ENCODE results near the gene RASGEF1C. TPM values are rescaled to one million over a fixed set of nuclear protein-coding genes. Genes with fewer than 3 reads are reported as not detected.
"Not testable (repeated sequence)": the region's sequence is repeated elsewhere in the genome, so short reads cannot be mapped to it uniquely, and the experiment has no call there.

Gene RASGEF1C
- total and polyA plus RNA-seq, 4 experiments from 2014 or later: not detected

DNA sequence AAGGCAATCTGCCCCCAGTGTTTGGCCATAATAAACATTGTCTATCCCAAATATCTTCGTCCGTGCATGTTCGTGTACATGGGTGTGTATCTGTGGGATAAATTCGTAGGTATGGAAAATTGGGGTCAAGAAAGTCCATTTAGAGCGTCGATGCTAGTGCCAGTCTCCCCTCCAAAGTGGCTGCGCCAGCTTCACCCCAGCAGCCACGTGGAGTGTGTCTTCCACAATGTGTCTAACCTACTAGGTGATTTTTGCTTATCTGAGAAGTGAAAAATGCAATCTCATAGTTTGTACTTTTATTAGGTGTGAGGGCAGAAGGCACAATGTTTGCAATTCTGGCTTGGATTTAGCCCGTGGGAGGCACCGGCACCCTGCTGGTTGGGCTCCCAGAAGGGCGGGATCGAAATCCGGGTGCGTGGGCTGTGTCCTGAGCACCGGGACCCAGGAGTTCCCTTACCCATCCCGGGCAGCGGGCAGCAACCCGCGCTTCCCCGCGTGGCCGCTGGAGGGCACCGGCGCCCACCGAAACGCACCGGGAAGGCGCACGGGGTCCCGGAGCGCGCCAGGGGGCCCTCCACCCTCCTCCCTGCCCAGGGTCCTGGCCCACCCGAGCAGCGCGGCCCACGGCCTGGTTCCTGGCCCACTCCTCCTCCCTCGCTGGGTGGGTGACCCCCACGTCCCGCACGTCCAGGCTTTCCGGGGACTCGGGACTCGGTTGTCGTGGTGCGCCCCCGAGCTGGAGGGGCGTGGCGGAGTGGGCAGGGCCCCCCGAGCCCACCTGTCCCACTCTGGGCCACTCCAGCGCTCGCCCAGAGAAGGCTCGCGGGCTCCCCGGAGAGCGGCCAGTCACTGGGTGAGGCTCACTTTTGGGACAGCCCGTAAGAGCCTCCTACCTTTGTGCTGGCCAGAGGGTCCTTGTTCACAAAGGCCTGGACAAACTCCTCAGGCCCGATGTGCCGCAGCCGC, 82.0 kb downstream of the RASGEF1C start:
- H3K36me3 Mint-ChIP-seq: no peaks in the 10 kb centered on the region
- H3K27ac Mint-ChIP-seq: no peak overlapping the region
- Histone ChIP-seq H3K27ac (ENCODE audit: low read depth, low read length) (no peak overlapping the region), H3K4me1 (ENCODE audit: insufficient read depth, low read length) (no peaks in the 10 kb centered on the region), H3K36me3 (ENCODE audit: insufficient read depth, low read length) (no peaks in the 10 kb centered on the region), H3K4me3 (ENCODE audit: low read length in 2 of 2) (no peak overlapping the region), H3K27me3 (ENCODE audit: insufficient read depth, low read length) (no peaks in the 10 kb centered on the region), H3K9me3 (ENCODE audit: control insufficient read depth in 1 of 2, low read length in 2 of 2) (no peaks in the 10 kb centered on the region)
- no peaks in the 10 kb centered on the region for H3K4me1 Mint-ChIP-seq
- intact Hi-C loops (cut with micrococcal nuclease): loop anchor here (5.0 kb wide), 1 partner anchor 200 kb away; no protein-coding TSS in a partner anchor
- H3K9me3 Mint-ChIP-seq: no peaks in the 10 kb centered on the region
- ChIA-PET CTCF (ENCODE audit: partially characterized antibody) (interaction anchor here (1.1 kb wide), 1 partner anchor 202 kb away, joined by 3 read pairs; no protein-coding TSS in a partner anchor), POLR2A (ENCODE audit: partially characterized antibody) (no interaction called here)
- no peak overlapping the region for H3K4me3 Mint-ChIP-seq
- peaks cover 5 to 8% of the 10 kb centered on the region in 2 donors for H3K27me3 Mint-ChIP-seq
- peak in 1 of 5 donors; percentile 19 for DNase-seq

DNA sequence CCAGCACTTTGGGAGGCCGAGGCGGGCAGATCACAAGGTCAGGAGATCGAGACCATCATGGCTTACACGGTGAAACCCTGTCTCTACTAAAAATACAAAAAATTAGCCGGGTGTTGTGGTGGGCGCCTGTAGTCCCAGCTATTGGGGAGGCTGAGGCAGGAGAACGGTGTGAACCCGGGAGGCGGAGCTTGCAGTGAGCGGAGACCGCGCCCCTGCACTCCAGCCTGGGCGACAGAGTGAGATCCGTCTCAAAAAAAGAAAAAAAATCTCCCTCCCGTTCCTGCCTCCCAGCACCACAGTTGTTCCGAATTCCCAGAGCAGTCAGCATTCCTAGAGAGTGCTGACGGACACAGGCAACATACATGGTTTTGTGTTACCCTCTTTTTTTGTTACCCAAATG, 82.9 kb downstream of the RASGEF1C start:
- DNase-seq; POLR2A ChIA-PET (ENCODE audit: partially characterized antibody); H3K9me3 Mint-ChIP-seq; H3K36me3 ChIP-seq (ENCODE audit: insufficient read depth, low read length); H3K4me3 Mint-ChIP-seq; H3K4me1 ChIP-seq (ENCODE audit: insufficient read depth, low read length); H3K4me1 Mint-ChIP-seq; H3K9me3 ChIP-seq (ENCODE audit: control insufficient read depth in 1 of 2, low read length in 2 of 2); H3K27me3 Mint-ChIP-seq; H3K36me3 Mint-ChIP-seq; H3K27ac ChIP-seq (ENCODE audit: low read depth, low read length); H3K4me3 ChIP-seq (ENCODE audit: low read length in 2 of 2); H3K27me3 ChIP-seq (ENCODE audit: insufficient read depth, low read length); H3K27ac Mint-ChIP-seq: not testable (repeated sequence)
- intact Hi-C loops (cut with micrococcal nuclease): loop anchor here (5.0 kb wide), 1 partner anchor 201 kb away; no protein-coding TSS in a partner anchor
- CTCF ChIA-PET (ENCODE audit: partially characterized antibody): interaction anchor here (1.1 kb wide), 1 partner anchor 203 kb away, joined by 3 read pairs; no protein-coding TSS in a partner anchor

DNA sequence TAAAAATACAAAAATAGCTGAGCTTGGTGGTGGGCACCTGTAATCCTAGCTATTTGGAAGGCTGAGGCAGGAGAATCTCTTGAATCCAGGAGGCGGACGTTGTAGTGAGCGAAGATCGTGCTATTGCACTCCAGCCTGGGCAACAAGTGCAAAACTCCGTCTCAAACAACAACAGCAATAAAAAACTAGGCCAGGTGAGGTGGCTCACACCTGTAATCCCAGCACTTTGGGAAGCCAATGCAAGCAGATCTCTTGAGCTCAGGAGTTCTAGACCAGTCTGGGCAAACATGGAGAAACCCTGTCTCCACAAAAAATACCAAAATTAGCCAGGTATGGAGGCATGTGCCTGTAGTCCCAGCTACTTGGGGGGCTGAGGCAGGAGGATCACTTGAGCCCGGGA, 84.3 kb downstream of the RASGEF1C start:
- CTCF ChIA-PET (ENCODE audit: partially characterized antibody): interaction anchor here (1.2 kb wide), 1 partner anchor 187 kb away, joined by 3 read pairs; no protein-coding TSS in a partner anchor
- intact Hi-C loops (cut with micrococcal nuclease): loop anchor here (5.0 kb wide), 1 partner anchor 203 kb away; no protein-coding TSS in a partner anchor
- DNase-seq; H3K9me3 Mint-ChIP-seq; H3K27ac ChIP-seq (ENCODE audit: low read depth, low read length); H3K27me3 ChIP-seq (ENCODE audit: insufficient read depth, low read length); H3K9me3 ChIP-seq (ENCODE audit: control insufficient read depth in 1 of 2, low read length in 2 of 2); H3K4me3 Mint-ChIP-seq; H3K27ac Mint-ChIP-seq; H3K4me3 ChIP-seq (ENCODE audit: low read length in 2 of 2); H3K4me1 Mint-ChIP-seq; H3K4me1 ChIP-seq (ENCODE audit: insufficient read depth, low read length); H3K27me3 Mint-ChIP-seq; H3K36me3 Mint-ChIP-seq; H3K36me3 ChIP-seq (ENCODE audit: insufficient read depth, low read length); POLR2A ChIA-PET (ENCODE audit: partially characterized antibody): not testable (repeated sequence)

DNA sequence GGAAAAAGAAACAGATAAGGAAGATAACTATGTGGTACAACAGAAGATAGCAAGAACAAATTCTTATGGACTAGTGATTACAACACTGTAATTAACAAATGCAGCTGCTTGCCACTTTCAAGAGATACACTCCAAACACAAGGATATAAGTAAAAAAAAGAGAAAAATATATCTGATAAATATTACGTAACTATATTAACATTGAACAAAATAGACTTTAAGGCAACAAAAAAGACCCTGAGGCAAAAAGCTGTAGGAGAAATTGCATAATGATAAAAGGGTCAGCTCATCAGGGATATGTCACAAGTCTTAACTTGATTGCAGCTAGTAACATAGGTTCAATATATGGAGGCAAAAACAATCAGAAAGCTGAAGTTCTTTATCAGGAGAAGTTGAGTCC, 86.1 kb downstream of the RASGEF1C start:
- Mint-ChIP-seq H3K27me3 (peaks cover 2 to 9% of the 10 kb centered on the region in 2 donors), H3K4me3 (no peak overlapping the region), H3K27ac (no peak overlapping the region), H3K9me3 (no peaks in the 10 kb centered on the region), H3K36me3 (no peaks in the 10 kb centered on the region), H3K4me1 (no peaks in the 10 kb centered on the region)
- POLR2A ChIA-PET (ENCODE audit: partially characterized antibody): no interaction called here
- H3K4me3 ChIP-seq (ENCODE audit: low read length in 2 of 2): no peak overlapping the region
- no peaks in the 10 kb centered on the region for H3K36me3 ChIP-seq (ENCODE audit: insufficient read depth, low read length)
- intact Hi-C loops (cut with micrococcal nuclease): no loop called here
- H3K9me3 ChIP-seq (ENCODE audit: control insufficient read depth in 1 of 2, low read length in 2 of 2): no peaks in the 10 kb centered on the region
- H3K27me3 ChIP-seq (ENCODE audit: insufficient read depth, low read length): no peaks in the 10 kb centered on the region
- no peak for DNase-seq
- CTCF ChIA-PET (ENCODE audit: partially characterized antibody): no interaction called here
- no peaks in the 10 kb centered on the region for H3K4me1 ChIP-seq (ENCODE audit: insufficient read depth, low read length)
- H3K27ac ChIP-seq (ENCODE audit: low read depth, low read length): no peak overlapping the region

DNA sequence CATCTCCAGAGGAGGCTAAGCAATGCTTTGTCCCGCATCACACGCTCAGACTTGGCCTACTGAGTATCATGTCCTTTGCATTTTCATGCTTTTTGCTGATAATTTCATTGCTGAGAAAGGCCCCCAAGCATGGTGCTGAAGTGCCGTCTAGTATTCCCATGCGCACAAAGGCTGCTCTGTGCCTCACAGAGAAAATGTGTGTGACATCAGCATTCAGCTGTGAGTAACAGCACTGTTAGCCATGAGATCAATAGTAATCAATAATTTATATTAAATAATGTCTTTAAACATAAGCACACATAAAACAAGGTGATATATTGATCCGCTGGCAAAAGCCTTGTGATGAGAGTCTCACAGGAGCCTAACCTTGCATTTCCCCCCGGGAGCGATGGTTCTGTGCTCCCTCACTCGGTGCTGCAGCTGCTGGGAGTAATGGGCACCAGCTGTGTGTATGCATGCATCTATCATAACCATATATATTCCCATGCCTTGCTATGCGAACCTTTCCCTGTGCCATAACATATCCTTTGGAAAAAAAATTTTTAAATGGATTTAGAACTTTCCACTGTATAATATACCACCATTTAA, 87.1 kb downstream of the RASGEF1C start:
- intact Hi-C loops (cut with micrococcal nuclease): no loop called here
- Mint-ChIP-seq H3K27me3 (peaks cover 2 to 9% of the 10 kb centered on the region in 2 donors), H3K9me3 (no peaks in the 10 kb centered on the region), H3K4me1 (no peaks in the 10 kb centered on the region), H3K27ac (no peak overlapping the region), H3K4me3 (no peak overlapping the region), H3K36me3 (no peaks in the 10 kb centered on the region)
- CTCF ChIA-PET (ENCODE audit: partially characterized antibody): no interaction called here
- no peaks in the 10 kb centered on the region for H3K36me3 ChIP-seq (ENCODE audit: insufficient read depth, low read length)
- POLR2A ChIA-PET (ENCODE audit: partially characterized antibody): no interaction called here
- no peaks in the 10 kb centered on the region for H3K4me1 ChIP-seq (ENCODE audit: insufficient read depth, low read length)
- H3K27me3 ChIP-seq (ENCODE audit: insufficient read depth, low read length): no peaks in the 10 kb centered on the region
- no peak for DNase-seq
- no peak overlapping the region for H3K4me3 ChIP-seq (ENCODE audit: low read length in 2 of 2)
- H3K27ac ChIP-seq (ENCODE audit: low read depth, low read length): no peak overlapping the region
- H3K9me3 ChIP-seq (ENCODE audit: control insufficient read depth in 1 of 2, low read length in 2 of 2): no peaks in the 10 kb centered on the region

DNA sequence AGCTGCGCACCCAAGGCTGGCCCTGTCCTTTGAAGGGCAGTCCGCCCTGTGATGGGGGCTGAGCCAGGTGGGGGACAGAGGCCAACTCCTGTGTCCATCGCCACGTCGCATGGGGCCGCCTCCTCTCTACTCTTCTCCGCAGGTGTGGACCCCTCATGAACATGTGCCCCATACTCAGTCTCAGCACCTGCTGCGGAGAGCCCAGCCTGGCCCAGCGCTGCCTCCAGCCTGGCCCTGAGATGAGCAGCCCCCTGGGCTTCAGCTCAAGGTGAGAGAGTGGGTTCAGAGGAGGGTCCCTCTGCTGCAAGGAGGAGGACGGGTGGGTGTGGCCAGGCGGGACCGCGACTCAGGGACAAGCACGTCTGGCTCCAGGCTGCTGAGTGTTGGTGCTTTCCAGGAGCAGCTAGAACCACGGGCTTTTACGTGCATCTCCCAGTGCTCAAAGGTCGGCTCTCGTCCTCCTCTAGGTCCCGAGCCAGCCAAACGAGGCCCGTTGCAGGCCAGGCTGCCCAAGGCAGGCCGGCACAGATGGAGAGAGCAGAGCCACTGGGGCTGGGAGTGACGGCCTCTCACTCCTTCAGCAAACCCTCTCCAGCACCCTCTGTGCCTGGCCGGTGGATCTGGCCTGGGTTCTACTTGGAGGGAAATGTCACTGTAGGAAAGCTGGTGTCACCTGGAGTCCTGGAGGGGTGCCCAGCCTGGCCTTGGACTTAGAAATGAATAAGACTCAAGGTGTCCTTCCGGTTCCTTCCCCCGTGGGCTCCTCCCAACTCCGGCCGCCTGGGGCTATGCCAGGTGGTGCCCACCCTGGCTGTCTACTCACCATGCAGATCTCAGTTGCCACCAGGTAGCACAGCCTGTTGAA, 88.5 kb downstream of the RASGEF1C start:
- no peaks in the 10 kb centered on the region for H3K4me1 ChIP-seq (ENCODE audit: insufficient read depth, low read length)
- no peak overlapping the region for H3K27ac ChIP-seq (ENCODE audit: low read depth, low read length)
- Mint-ChIP-seq H3K27ac (no peak overlapping the region), H3K4me3 (no peak overlapping the region), H3K36me3 (no peaks in the 10 kb centered on the region), H3K27me3 (peaks cover 0 to 4% of the 10 kb centered on the region in 2 donors), H3K9me3 (no peaks in the 10 kb centered on the region), H3K4me1 (no peaks in the 10 kb centered on the region)
- no peaks in the 10 kb centered on the region for H3K27me3 ChIP-seq (ENCODE audit: insufficient read depth, low read length)
- H3K9me3 ChIP-seq (ENCODE audit: control insufficient read depth in 1 of 2, low read length in 2 of 2): no peaks in the 10 kb centered on the region
- intact Hi-C loops (cut with micrococcal nuclease): no loop called here
- DNase-seq: no peak
- ChIA-PET POLR2A (ENCODE audit: partially characterized antibody) (interaction anchor here (0.5 kb wide), 1 partner anchor 385 kb away, joined by 4 read pairs; no protein-coding TSS in a partner anchor), CTCF (ENCODE audit: partially characterized antibody) (no interaction called here)
- H3K36me3 ChIP-seq (ENCODE audit: insufficient read depth, low read length): no peaks in the 10 kb centered on the region
- no peak overlapping the region for H3K4me3 ChIP-seq (ENCODE audit: low read length in 2 of 2)

DNA sequence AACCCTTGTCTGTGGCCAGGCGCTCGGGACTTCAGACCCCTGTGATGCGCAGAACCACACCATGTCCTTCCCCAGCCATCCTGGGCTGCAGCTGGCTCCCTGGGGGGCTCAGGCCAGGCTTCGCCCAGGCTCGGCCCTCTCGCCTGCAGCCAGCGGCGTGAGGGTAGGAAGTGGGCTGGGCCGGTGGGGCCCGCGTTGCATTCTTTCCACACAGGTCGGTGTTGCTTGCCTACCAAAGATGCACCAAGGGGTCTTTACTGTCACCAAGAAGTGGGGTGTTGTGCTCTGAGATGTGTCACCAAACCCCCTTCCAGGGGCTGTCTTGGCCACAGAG, 89.1 kb downstream of the RASGEF1C start:
- ChIA-PET CTCF (ENCODE audit: partially characterized antibody) (no interaction called here), POLR2A (ENCODE audit: partially characterized antibody) (interaction anchor here (0.5 kb wide), 1 partner anchor 385 kb away, joined by 4 read pairs; no protein-coding TSS in a partner anchor)
- H3K4me1 Mint-ChIP-seq: no peaks in the 10 kb centered on the region
- H3K9me3 ChIP-seq (ENCODE audit: control insufficient read depth in 1 of 2, low read length in 2 of 2): no peaks in the 10 kb centered on the region
- intact Hi-C loops (cut with micrococcal nuclease): no loop called here
- H3K36me3 Mint-ChIP-seq: no peaks in the 10 kb centered on the region
- H3K27ac ChIP-seq (ENCODE audit: low read depth, low read length): no peak overlapping the region
- H3K4me1 ChIP-seq (ENCODE audit: insufficient read depth, low read length): no peaks in the 10 kb centered on the region
- H3K27me3 ChIP-seq (ENCODE audit: insufficient read depth, low read length): no peaks in the 10 kb centered on the region
- H3K36me3 ChIP-seq (ENCODE audit: insufficient read depth, low read length): no peaks in the 10 kb centered on the region
- peaks cover 0 to 1% (median 0%) of the 10 kb centered on the region in 8 donors for H3K9me3 Mint-ChIP-seq
- H3K4me3 Mint-ChIP-seq: no peak overlapping the region
- H3K4me3 ChIP-seq (ENCODE audit: low read length in 2 of 2): no peak overlapping the region
- H3K27me3 Mint-ChIP-seq: peaks cover 0 to 4% of the 10 kb centered on the region in 2 donors
- DNase-seq: no peak
- no peak overlapping the region for H3K27ac Mint-ChIP-seq
